Measurements from ENCODE around the gene ANTXR1.

The ANTXR1 gene

GRCh38 chr2:69291721-69292120 lies 278.7 kb downstream of the ANTXR1 start:
- no peak for DNase-seq

- no peak for DNase-seq
Measured at GRCh38 chr2:69292256-69292655, 279.3 kb downstream of the ANTXR1 start.

GRCh38 chr2:69296421-69296820 lies 283.4 kb downstream of the ANTXR1 start:
- DNase-seq: no peak

GRCh38 chr2:69297216-69297615 lies 284.2 kb downstream of the ANTXR1 start:
- DNase-seq: no peak

GRCh38 chr2:69298261-69298660 lies 285.3 kb downstream of the ANTXR1 start:
- no peak for DNase-seq

- no peak for DNase-seq
Measured at GRCh38 chr2:69298862-69299261, 285.9 kb downstream of the ANTXR1 start.

Measured in activated CD4-positive, alpha-beta T cell treated with anti-CD3 and anti-CD28 coated beads, Interleukin-2, amount 50 U/mL, for 1 hour (primary cell).